IMR-90 (cell line): ENCODE results near the gene PCYT2. TPM values are rescaled to one million over a fixed set of nuclear protein-coding genes. Genes with fewer than 3 reads are reported as not detected.

Experiments
- ATAC-seq: fragments of 200-7000 bp; cut with Tn5 transposase; 2 replicates; pipeline ENCODE4 v1.9.1; 2020; ENCODE audit warnings: low read depth, mild to moderate bottlenecking, moderate library complexity
- BruUV-seq: library from RNA; stranded (reverse); fragments of 400-500 nt; replicated peaks from 2 replicates; lab custom pipeline; 2021; lab: Mats Ljungman, UMichigan
- CTCF ChIA-PET: fragments of 300-600 bp; formaldehyde crosslinking; extraction: SDS; loops from one replicate; lab custom pipeline; 2021; ENCODE audit warnings: antibody characterized with exemption; lab: Yijun Ruan, JAX
- POLR2A ChIA-PET: fragments of 300-600 bp; sonication (Branson Sonifier 250); formaldehyde crosslinking; loops from one replicate; lab custom pipeline; 2022; ENCODE audit warnings: antibody characterized with exemption; ENCODE audit not compliant: unreplicated experiment; lab: Charles Lee
- DNase-seq: peaks from one replicate; pipeline ENCODE4 v3.0.0; 2013
- H2AFZ ChIP-seq: replicated peaks from 2 replicates; pipeline ENCODE3; 2013; ENCODE audit warnings: low read length, mild to moderate bottlenecking; ENCODE audit not compliant: poor library complexity
- H2AK5ac ChIP-seq: 2 replicates; pipeline ENCODE4 v1.6.1; 2013; ENCODE audit warnings: low read depth, low read length, inconsistent platforms
- H2AK9ac ChIP-seq: replicated peaks from 2 replicates; pipeline ENCODE3; 2013; ENCODE audit warnings: mild to moderate bottlenecking, low read depth, low read length, moderate library complexity; ENCODE audit not compliant: poor library complexity
- H2BK120ac ChIP-seq: 2 replicates; pipeline ENCODE4 v1.6.1; 2013; ENCODE audit warnings: low read depth, low read length, inconsistent platforms
- H2BK15ac ChIP-seq: 3 replicates; pipeline ENCODE4 v1.6.1; 2013; ENCODE audit warnings: low read depth, low read length, inconsistent platforms
- H2BK20ac ChIP-seq: 2 replicates; pipeline ENCODE4 v1.6.1; 2013; ENCODE audit warnings: low read depth, mild to moderate bottlenecking, inconsistent platforms, low read length, moderate library complexity
- H2BK5ac ChIP-seq: 2 replicates; pipeline ENCODE4 v1.6.1; 2013; ENCODE audit warnings: mild to moderate bottlenecking, low read depth, low read length, inconsistent platforms; ENCODE audit not compliant: poor library complexity, severe bottlenecking
- H3K14ac ChIP-seq: replicated peaks from 2 replicates; pipeline ENCODE4 v1.6.1; 2013; ENCODE audit warnings: low read depth, low read length, inconsistent platforms
- H3K18ac ChIP-seq: 2 replicates; pipeline ENCODE4 v1.6.1; 2013; ENCODE audit warnings: low read depth, low read length, control low read depth
- H3K23ac ChIP-seq: 2 replicates; pipeline ENCODE4 v1.6.1; 2013; ENCODE audit warnings: low read depth, low read length, inconsistent platforms
- H3K27ac ChIP-seq: 2 replicates; pipeline ENCODE4 v1.5.1; 2013; ENCODE audit warnings: mild to moderate bottlenecking, control low read depth, low read length; ENCODE audit not compliant: insufficient read depth
- H3K27me3 ChIP-seq: 2 replicates; pipeline ENCODE4 v1.6.1; 2013; ENCODE audit warnings: low read length; ENCODE audit not compliant: control insufficient read depth, insufficient read depth
- H3K36me3 ChIP-seq: 2 replicates; pipeline ENCODE4 v1.6.1; 2013; ENCODE audit warnings: low read length, mixed read lengths; ENCODE audit not compliant: control insufficient read depth, insufficient read depth
- H3K4ac ChIP-seq: 2 replicates; pipeline ENCODE4 v1.6.1; 2013; ENCODE audit warnings: low read depth, low read length, inconsistent platforms
- H3K4me1 ChIP-seq: 2 replicates; pipeline ENCODE4 v1.6.1; 2013; ENCODE audit warnings: low read length, mixed read lengths; ENCODE audit not compliant: control insufficient read depth, insufficient read depth
- H3K4me2 ChIP-seq: 2 replicates; pipeline ENCODE4 v1.6.1; 2013; ENCODE audit warnings: low read depth, mild to moderate bottlenecking, control low read depth, low read length, moderate library complexity
- H3K4me3 ChIP-seq: 2 replicates; pipeline ENCODE4 v1.5.1; 2013; ENCODE audit warnings: low read depth, mild to moderate bottlenecking, control low read depth, low read length, moderate library complexity; ENCODE audit not compliant: insufficient read depth
- H3K56ac ChIP-seq: 2 replicates; pipeline ENCODE4 v1.6.1; 2013; ENCODE audit warnings: low read length, inconsistent platforms; ENCODE audit not compliant: insufficient read depth; ENCODE audit errors: extremely low read depth
- H3K79me1 ChIP-seq, 2 experiments: 2 replicates each; pipeline ENCODE4 v1.6.1; 2013; ENCODE audit warnings: low read length in 2 of 2, inconsistent platforms in 1 of 2, low read depth in 1 of 2
- H3K9ac ChIP-seq: 2 replicates; pipeline ENCODE4 v1.6.1; 2013; ENCODE audit warnings: low read depth, low read length, control low read depth
- H3K9me1 ChIP-seq: 2 replicates; pipeline ENCODE4 v1.6.1; 2013; ENCODE audit warnings: low read length, inconsistent platforms; ENCODE audit not compliant: insufficient read depth
- H3K9me3 ChIP-seq: 2 replicates; pipeline ENCODE4 v1.6.1; 2013; ENCODE audit warnings: low read length; ENCODE audit not compliant: control insufficient read depth, insufficient read depth
- H4K20me1 ChIP-seq: 2 replicates; pipeline ENCODE4 v1.6.1; 2013; ENCODE audit warnings: low read length, inconsistent platforms; ENCODE audit not compliant: insufficient read depth
- H4K5ac ChIP-seq: 2 replicates; pipeline ENCODE4 v1.6.1; 2013; ENCODE audit warnings: mild to moderate bottlenecking, low read depth, low read length, control low read depth
- H4K8ac ChIP-seq, 2 experiments: 2 replicates each; pipeline ENCODE4 v1.6.1; 2013; ENCODE audit warnings: low read depth in 2 of 2, low read length in 2 of 2, control low read depth in 1 of 2, inconsistent platforms in 1 of 2
- H4K91ac ChIP-seq: 2 replicates; pipeline ENCODE4 v1.6.1; 2013; ENCODE audit warnings: low read depth, low read length, inconsistent platforms; ENCODE audit not compliant: insufficient read depth
- BHLHE40 ChIP-seq: fragments of 150-350 bp; IDR thresholded peaks from 2 replicates; pipeline ENCODE4 v1.6.1; 2016; ENCODE audit warnings: mild to moderate bottlenecking, low read depth, low read length
- CHD1 ChIP-seq: IDR thresholded peaks from 2 replicates; pipeline ENCODE4 v1.6.1; 2012; ENCODE audit warnings: low read depth, low read length, improper control_type of control experiment
- ELK1 ChIP-seq: fragments of 150-350 bp; IDR thresholded peaks from 2 replicates; pipeline ENCODE4 v1.6.1; 2016; ENCODE audit warnings: low read depth, mild to moderate bottlenecking, low read length, moderate library complexity, borderline replicate concordance
- FOS ChIP-seq: fragments of 150-350 bp; IDR thresholded peaks from 2 replicates; pipeline ENCODE4 v1.6.1; 2016; ENCODE audit warnings: low read depth, low read length
- MAFK ChIP-seq: IDR thresholded peaks from 2 replicates; pipeline ENCODE4 v1.6.1; 2012; ENCODE audit warnings: low read depth, low read length, improper control_type of control experiment
- MAZ ChIP-seq: IDR thresholded peaks from 2 replicates; pipeline ENCODE4 v1.6.1; 2012; ENCODE audit warnings: low read depth, mild to moderate bottlenecking, low read length, improper control_type of control experiment, moderate library complexity, borderline replicate concordance
- MXI1 ChIP-seq: IDR thresholded peaks from 2 replicates; pipeline ENCODE4 v1.6.1; 2012; ENCODE audit warnings: low read depth, mild to moderate bottlenecking, low read length, moderate library complexity, borderline replicate concordance
- NFE2L2 ChIP-seq: fragments of 150-350 bp; IDR thresholded peaks from 2 replicates; pipeline ENCODE4 v1.6.1; 2016; ENCODE audit warnings: low read depth, mild to moderate bottlenecking, low read length
- POLR2A ChIP-seq: IDR thresholded peaks from 2 replicates; pipeline ENCODE4 v1.6.1; 2012; ENCODE audit warnings: mild to moderate bottlenecking, low read depth, low read length
- RAD21 ChIP-seq: IDR thresholded peaks from 2 replicates; pipeline ENCODE4 v1.6.1; 2012; ENCODE audit warnings: low read length, improper control_type of control experiment
- RCOR1 ChIP-seq: IDR thresholded peaks from 2 replicates; pipeline ENCODE4 v1.6.1; 2012; ENCODE audit warnings: mild to moderate bottlenecking, low read length, improper control_type of control experiment; ENCODE audit not compliant: insufficient replicate concordance
- RFX5 ChIP-seq: IDR thresholded peaks from 2 replicates; pipeline ENCODE4 v1.8.0; 2012; ENCODE audit warnings: low read depth, mild to moderate bottlenecking, low read length, moderate library complexity
- SMC3 ChIP-seq: fragments of 150-350 bp; IDR thresholded peaks from 2 replicates; pipeline ENCODE4 v1.6.1; 2016; ENCODE audit warnings: low read depth, mild to moderate bottlenecking, antibody characterized with exemption, low read length, moderate library complexity
- WGBS, 2 experiments: methylation state at CpG; one replicate each; pipeline versions ENCODE4 v1.1.5 to v1.1.7; 2013; ENCODE audit warnings: missing lambda C conversion rate in 2 of 2; ENCODE audit not compliant: insufficient read length in 1 of 2; ENCODE audit errors: extremely low coverage in 2 of 2; 5-methylcytosine and 5-hydroxymethylcytosine counted together
- dilution Hi-C: fragments of 300-500 bp; cut with HindIII; formaldehyde crosslinking; loops from one replicate; pipeline ENCODE4 v1.14.3; 2018; ENCODE audit warnings: low sequenced_read_pairs; ENCODE audit not compliant: unreplicated experiment
- in situ Hi-C: fragments of 300-500 bp; cut with MboI; formaldehyde crosslinking; loops from 3 replicates; pipeline ENCODE4 v1.14.3; 2019; ENCODE audit warnings: low sequenced_read_pairs, inconsistent platforms, mixed read lengths
- intact Hi-C: fragments of 100-400 bp; cut with micrococcal nuclease; formaldehyde crosslinking; loops from 2 replicates; pipeline ENCODE4 v1.10.0; 2022
- polyA plus RNA-seq, 3 experiments: library from polyadenylated mRNA; depleted of rRNA; stranded (reverse); fragments of >200 nt; gene quantifications; 2 replicates each; pipeline ENCODE4 v1.2.3, GENCODE V29; 2012; ENCODE audit warnings: low replicate concordance in 1 of 3
- total RNA-seq: library from RNA; depleted of rRNA; stranded (reverse); fragments of >200 nt; gene quantifications from 2 replicates; pipeline ENCODE4 v1.2.3, GENCODE V29; 2012
- TF ChIP-seq, protein P1 (sequence below): fragments of 150-350 bp; IDR thresholded peaks from 2 replicates; pipeline ENCODE4 v1.6.1; 2017; ENCODE audit warnings: mild to moderate bottlenecking, antibody characterized with exemption, low read length, low read depth
- TF ChIP-seq, protein P2 (sequence below): conservative IDR thresholded peaks from 2 replicates; pipeline ENCODE4 v1.5.1; 2012; ENCODE audit warnings: mild to moderate bottlenecking, low read depth, low read length, improper control_type of control experiment

Gene PCYT2
- total and polyA plus RNA-seq, 2 of the 4 experiments (the other 2 are of a cell fraction), result 37.3 to 38.5 TPM

DNA sequence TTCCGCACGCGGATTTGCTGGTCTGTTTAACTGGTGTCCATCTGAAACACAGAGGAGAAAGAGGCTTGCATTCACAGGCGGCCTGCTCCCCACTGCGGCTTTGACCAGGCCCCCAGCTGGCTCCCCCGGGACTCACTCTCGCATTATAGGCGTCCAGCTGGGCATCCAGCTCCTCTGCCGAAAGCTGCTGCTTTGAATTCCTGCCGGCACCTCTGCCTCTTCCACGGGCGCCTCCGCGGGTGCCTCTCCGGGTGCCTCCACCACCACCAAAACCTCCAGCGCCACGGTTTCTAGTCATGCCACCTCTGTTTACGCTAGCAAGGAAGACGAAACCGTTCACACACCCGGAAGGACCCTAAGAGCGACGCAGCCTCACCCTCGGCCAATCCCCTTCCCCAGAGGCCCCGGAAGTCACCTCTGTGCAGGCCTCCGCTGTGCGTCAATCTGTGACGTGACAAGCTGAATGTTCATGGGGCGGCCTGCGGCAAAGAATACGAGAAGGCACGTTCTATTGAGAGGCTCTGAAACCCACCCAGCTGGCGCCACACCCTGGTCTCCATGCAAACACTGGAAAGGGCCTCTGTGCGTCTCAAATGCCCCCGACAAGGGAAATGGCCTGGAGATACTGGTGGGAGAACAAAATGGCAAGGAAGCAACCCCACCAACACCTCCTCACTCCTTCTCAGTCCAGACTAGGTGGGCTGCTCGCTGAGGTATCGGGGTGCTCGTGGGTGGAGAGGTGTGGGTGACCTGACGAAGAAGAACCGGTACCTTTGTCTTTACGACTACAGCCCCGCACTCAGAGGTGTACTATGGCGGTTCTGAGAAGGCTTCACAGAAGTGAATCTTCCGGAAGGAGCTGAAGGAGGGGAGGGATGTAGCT lies 22.9 kb downstream of the PCYT2 start:
- no peak overlapping the region for H4K8ac ChIP-seq
- in situ Hi-C loops (no loop called here), dilution Hi-C loops (no loop called here), intact Hi-C loops (no loop called here)
- H3K4me2 ChIP-seq, result no peak overlapping the region
- H4K91ac ChIP-seq, result no peak overlapping the region
- no peak overlapping the region for H2BK5ac ChIP-seq
- H3K79me1 ChIP-seq, result peaks cover 42 to 73% of the 10 kb centered on the region in 2 experiments
- H3K4me3 ChIP-seq, result no peak overlapping the region
- no peak overlapping the region for H2AK5ac ChIP-seq
- DNase-seq (no peak), ATAC-seq (no peak)
- 0 out of 2 replicates have a peak, but pooled peaks cover 4% of the 10 kb centered on the region for H3K9me1 ChIP-seq
- no peaks in the 10 kb centered on the region for H3K9me3 ChIP-seq
- no peak overlapping the region for H3K56ac ChIP-seq
- no peak overlapping the region for H4K5ac ChIP-seq
- ChIA-PET POLR2A (no interaction called here), CTCF (no interaction called here)
- no peaks in the 10 kb centered on the region for H3K27me3 ChIP-seq
- H3K18ac ChIP-seq, result no peak overlapping the region
- H4K20me1 ChIP-seq, result peaks cover 20% of the 10 kb centered on the region
- peaks cover 58% of the 10 kb centered on the region for H3K36me3 ChIP-seq
- no peak overlapping the region for H3K23ac ChIP-seq
- 95% methylated on average over 26 of the region's 44 CpGs; no CpG with 5 or more reads in 1 of the 2 experiments for WGBS, 2 experiments
- BruUV-seq, result no TSS peak
- H2AK9ac ChIP-seq, result no peak overlapping the region
- H3K9ac ChIP-seq, result no peak overlapping the region
- no peak overlapping the region for H2BK15ac ChIP-seq
- H3K4ac ChIP-seq, result no peak overlapping the region
- no peak overlapping the region for H3K27ac ChIP-seq
- no peak overlapping the region for H3K14ac ChIP-seq
- H3K4me1 ChIP-seq, result peaks cover 4% of the 10 kb centered on the region; the same call in 1 of the 2 replicates
- H2BK20ac ChIP-seq, result no peak overlapping the region
- H2AFZ ChIP-seq, result no peak overlapping the region
- H2BK120ac ChIP-seq, result no peak overlapping the region
- TF ChIP-seq MAFK, result no peak
- no peak for TF ChIP-seq ELK1
- no peak for TF ChIP-seq RCOR1
- no peak for TF ChIP-seq BHLHE40
- no peak for TF ChIP-seq RAD21
- TF ChIP-seq POLR2A, result no peak
- TF ChIP-seq MAZ, result no peak
- TF ChIP-seq NFE2L2, result no peak
- TF ChIP-seq MXI1, result no peak
- TF ChIP-seq FOS, result no peak
- no peak for TF ChIP-seq RFX5
- no peak for TF ChIP-seq CHD1
- TF ChIP-seq, protein P1, sequence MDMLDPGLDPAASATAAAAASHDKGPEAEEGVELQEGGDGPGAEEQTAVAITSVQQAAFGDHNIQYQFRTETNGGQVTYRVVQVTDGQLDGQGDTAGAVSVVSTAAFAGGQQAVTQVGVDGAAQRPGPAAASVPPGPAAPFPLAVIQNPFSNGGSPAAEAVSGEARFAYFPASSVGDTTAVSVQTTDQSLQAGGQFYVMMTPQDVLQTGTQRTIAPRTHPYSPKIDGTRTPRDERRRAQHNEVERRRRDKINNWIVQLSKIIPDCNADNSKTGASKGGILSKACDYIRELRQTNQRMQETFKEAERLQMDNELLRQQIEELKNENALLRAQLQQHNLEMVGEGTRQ, result no peak
- no peak for TF ChIP-seq SMC3
- TF ChIP-seq, protein P2, sequence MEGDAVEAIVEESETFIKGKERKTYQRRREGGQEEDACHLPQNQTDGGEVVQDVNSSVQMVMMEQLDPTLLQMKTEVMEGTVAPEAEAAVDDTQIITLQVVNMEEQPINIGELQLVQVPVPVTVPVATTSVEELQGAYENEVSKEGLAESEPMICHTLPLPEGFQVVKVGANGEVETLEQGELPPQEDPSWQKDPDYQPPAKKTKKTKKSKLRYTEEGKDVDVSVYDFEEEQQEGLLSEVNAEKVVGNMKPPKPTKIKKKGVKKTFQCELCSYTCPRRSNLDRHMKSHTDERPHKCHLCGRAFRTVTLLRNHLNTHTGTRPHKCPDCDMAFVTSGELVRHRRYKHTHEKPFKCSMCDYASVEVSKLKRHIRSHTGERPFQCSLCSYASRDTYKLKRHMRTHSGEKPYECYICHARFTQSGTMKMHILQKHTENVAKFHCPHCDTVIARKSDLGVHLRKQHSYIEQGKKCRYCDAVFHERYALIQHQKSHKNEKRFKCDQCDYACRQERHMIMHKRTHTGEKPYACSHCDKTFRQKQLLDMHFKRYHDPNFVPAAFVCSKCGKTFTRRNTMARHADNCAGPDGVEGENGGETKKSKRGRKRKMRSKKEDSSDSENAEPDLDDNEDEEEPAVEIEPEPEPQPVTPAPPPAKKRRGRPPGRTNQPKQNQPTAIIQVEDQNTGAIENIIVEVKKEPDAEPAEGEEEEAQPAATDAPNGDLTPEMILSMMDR, result no peak
